ENCODE data around the gene CLRN1. TPM values are rescaled to one million over a fixed set of nuclear protein-coding genes. Genes with fewer than 3 reads are reported as not detected.
"Not testable (repeated sequence)": the region's sequence is repeated elsewhere in the genome, so short reads cannot be mapped to it uniquely, and the experiment has no call there.

Gene CLRN1, protein sequence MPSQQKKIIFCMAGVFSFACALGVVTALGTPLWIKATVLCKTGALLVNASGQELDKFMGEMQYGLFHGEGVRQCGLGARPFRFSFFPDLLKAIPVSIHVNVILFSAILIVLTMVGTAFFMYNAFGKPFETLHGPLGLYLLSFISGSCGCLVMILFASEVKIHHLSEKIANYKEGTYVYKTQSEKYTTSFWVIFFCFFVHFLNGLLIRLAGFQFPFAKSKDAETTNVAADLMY
- not detected in 2 replicates for total RNA-seq

GRCh38 chr3:150972366-150973071 is at the start of gene CLRN1:
TSS of gene CLRN1 (minus strand) at chr3:150972727. CDS start at chr3:150972708, 19 bp downstream.
- no peak for DNase-seq (ENCODE audit: extremely low read depth, low read depth, low spot score)

DNA sequence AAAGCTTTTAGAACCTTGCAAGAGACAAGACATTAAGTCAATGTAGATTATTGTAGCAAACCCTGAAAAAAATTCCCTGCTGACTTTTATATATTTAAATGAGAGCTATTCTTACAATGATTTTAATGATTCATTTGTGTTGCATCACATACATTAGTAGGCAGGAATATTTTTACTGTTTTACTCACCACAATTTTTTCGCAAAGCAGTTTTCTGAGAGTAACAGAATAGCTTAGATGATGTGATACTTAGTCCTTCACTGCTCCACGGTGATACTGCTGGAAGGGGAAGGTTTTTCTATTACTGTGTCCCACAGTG is 43.9 kb upstream of the CLRN1 start:
- DNase-seq (ENCODE audit: extremely low read depth, low read depth, low spot score) = no peak

DNA sequence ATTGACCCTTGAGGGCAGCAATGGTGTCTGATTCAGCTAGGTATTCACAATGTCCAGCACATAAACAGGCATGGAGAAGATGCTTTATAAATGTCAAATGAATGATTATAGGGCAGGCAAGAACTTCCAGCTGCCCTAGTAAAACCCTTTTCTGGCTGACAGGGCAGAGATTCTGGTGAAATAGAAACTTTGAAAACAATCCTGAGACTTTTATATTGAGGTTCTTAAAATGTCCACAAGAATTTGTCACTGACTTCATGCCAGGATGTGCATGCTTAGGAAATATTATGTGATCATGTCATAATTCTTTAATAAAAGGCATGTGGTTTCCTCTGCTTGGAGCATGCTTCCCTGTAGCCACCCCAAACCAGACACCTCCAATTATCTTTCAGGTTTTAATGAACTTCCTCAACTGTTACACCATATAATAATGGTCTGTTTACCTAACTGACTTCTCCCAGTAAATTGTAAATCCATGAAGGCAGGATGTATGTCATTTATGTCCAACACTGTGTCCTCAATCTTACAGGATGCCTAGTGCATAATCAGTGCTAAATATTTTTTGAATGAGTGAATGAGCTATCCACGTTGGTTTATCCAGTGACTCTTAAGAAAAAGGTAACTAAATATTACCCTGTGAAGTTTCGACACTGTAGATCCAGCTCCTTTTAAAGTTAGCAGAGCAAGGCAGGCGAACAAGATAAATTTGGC is 43.4 kb upstream of the CLRN1 start:
- DNase-seq (ENCODE audit: extremely low read depth, low read depth, low spot score) = no peak

DNA sequence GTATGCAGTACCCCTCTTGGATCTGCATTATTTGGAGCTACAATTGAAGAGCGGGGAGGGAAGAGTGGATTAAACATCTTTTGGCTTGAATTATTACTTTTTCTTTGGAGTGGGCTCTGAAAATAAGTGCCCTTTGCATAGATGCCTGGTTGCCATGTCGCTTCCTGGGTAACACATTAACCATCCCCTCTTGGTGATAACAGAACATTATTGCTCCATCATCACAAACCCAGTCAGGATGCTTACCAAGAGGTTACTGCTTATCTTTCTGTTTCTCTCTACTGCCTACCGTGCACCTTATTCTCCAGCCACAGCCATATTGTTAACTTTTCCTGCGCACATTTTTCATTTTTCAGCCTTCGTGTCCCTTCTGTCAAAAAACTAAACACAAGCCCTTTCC is 42.7 kb upstream of the CLRN1 start:
- DNase-seq (ENCODE audit: extremely low read depth, low read depth, low spot score) = no peak

DNA sequence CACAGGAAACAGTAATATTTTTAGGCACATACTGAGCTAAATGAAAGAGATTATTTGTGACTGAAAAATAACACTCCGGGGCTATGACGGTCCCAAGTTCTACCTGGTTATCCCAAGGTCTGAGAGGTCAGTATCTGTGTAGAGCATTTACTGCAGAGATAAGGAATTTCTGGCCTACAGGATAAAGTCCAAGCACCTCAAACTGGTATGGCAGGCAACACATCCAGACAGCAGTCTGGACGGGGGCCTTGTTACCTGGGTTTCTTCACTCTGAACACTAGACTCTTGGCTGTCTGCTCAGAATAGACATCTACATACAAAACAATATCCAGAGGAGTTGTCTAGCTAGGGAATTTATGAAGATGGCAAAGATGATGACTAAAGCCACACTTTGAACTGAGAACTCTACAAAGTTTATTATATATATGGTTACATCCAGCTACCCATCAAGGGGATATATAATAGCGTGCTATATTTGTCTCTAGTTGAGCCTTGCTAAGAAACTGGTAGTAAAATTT is 42.0 kb upstream of the CLRN1 start:
- DNase-seq (ENCODE audit: extremely low read depth, low read depth, low spot score) = no peak

DNA sequence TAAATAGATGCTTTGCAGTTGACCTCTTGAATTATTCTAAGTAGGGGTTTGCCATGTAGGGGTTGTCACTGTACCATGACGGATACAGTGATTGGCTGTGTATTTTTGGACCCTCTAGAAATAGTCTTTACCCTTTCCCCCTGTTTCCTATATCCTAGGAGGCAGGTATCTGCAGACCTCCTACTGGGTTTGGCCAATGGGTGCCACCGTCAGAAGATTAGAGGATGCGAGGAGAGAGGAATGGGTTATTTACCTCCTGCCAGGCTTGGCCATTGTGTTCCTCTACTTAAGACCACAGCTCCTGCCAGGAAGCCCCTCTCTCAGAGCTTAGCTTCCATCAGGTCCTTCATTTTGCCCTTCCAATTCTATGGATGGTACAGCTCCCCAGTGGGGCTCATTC is 40.2 kb upstream of the CLRN1 start:
- DNase-seq (ENCODE audit: extremely low read depth, low read depth, low spot score) = no peak

GRCh38 chr3:151011427-151011826 is 38.9 kb upstream of the CLRN1 start:
- DNase-seq (ENCODE audit: extremely low read depth, low read depth, low spot score) = peak; percentile 23

GRCh38 chr3:151009981-151010380 is 37.5 kb upstream of the CLRN1 start:
- no peak for DNase-seq (ENCODE audit: extremely low read depth, low read depth, low spot score)

GRCh38 chr3:151009430-151009829 is 36.9 kb upstream of the CLRN1 start:
- no peak for DNase-seq (ENCODE audit: extremely low read depth, low read depth, low spot score)

DNA sequence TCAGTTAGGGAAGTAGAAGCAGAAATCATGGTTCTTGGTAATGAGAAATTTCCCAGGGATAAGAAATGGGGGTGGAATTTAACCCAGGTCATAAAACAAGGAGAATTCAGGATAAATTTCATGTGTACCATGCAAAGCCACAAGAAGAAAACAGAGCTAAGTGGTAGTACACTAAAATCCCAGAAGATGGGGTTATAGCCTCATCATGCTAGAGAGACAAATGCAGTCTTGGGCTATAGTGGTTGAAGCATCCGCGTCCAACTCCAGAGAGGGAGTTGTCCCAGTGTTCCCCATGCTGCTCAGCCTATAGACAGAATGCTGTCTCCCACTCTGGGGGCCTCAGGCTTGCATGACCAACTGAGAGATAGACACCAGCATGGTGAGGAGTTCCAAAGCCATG is 36.2 kb upstream of the CLRN1 start:
- no peak for DNase-seq (ENCODE audit: extremely low read depth, low read depth, low spot score)

DNA sequence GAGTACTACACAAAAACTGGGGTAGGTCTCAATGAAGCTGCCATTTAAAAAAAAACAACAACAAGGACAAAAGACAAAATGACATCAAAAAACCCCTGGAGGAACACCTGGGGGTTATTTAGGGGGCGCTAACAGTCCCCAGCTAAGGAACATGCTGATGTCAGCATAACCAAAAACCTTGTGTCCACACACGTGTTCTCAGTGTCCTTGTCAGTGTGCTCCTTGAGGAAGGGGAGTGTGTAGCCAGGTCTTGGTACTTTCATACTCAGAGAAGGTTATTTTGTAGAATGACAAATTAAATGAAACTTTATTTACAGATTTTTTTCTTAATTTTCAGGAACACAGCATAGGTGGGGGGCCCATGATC is 31.2 kb upstream of the CLRN1 start:
- DNase-seq (ENCODE audit: extremely low read depth, low read depth, low spot score) = no peak

DNA sequence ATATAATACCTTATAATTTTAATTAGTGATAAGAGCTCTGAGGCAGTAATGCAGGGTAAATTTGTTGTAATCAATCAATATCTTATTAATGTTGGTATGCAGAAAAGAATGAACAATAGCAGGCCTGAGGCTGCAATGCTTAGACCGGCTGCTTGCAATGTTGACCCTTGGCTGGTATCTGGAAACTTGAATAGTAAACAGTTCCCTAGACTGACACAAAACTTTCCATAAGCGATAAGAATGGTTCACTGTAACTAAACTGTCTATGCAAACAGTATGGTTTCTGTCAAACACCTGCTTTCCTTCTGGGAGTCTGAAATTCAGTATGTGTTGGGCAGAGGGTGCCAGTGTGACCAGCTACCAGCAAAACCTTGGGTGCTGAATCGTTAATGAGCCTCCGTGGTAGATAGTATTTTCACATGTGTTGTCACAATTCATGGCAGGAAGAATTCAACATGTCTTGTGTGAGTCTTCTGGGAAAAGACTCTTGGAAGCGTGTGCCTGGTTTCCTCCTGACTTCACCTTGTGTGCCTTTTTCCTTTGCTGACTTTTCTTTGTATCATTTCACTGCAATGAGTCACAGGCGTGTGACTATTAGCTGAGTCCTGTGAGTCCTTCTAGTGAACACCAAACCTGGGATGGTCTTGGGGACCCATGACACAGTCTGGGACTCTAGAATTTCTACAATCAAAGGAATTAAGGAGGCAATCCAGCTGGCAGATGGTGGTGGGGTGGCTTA is 30.7 kb upstream of the CLRN1 start:
- no peak for DNase-seq (ENCODE audit: extremely low read depth, low read depth, low spot score)

DNA sequence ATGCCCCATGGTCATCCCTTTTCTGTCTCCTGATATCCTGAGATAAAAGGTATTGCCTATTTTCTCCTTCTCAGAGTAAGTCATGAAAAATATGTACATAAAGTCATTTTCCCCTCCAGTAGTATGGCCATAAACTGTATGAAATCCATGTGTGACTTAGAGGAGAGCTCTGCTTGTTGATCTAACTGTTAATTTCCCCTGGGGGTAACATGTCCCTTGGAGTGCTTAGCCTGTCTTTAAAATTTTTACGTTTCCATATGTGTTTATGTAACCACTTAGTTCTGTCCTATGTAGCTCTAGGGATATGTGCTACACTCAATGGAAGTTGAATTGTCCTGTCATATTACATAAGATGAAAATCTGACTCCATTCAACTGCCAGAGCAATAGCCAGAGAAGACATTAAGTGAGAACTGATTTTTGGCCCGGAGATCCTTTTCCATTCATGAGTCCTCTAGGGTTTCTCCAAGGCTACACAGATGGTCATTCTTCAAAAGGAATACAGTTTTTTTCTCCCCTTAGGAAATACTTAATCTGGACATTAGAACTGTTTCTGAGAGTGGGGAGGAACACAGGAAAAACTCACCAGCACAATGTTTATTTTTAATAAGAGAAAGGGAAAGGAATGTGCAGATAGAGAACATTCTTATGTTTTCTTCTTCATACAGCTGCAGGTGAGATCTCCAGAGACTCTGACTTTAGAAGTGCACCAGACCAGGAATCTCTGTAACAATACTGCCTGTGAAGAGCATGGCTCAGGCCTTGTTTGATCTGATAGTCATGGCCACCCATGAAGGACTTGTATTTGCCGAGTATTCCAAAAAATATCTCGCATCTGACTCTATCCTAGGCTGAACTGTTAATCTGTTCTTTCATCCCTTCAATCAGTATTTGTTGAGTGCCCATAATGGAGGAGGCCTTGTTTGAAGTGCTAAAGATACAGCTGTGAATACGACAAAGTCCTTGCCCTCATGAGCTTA is 29.8 kb upstream of the CLRN1 start:
- DNase-seq (ENCODE audit: extremely low read depth, low read depth, low spot score) = no peak

GRCh38 chr3:150998996-150999395 is 26.5 kb upstream of the CLRN1 start:
- DNase-seq (ENCODE audit: extremely low read depth, low read depth, low spot score) = no peak

GRCh38 chr3:150996731-150997130 is 24.2 kb upstream of the CLRN1 start:
- DNase-seq (ENCODE audit: extremely low read depth, low read depth, low spot score) = no peak

GRCh38 chr3:150995510-150995909 is 23.0 kb upstream of the CLRN1 start:
- no peak for DNase-seq (ENCODE audit: extremely low read depth, low read depth, low spot score)

GRCh38 chr3:150989208-150989607 is 16.7 kb upstream of the CLRN1 start:
- DNase-seq (ENCODE audit: extremely low read depth, low read depth, low spot score) = no peak

DNA sequence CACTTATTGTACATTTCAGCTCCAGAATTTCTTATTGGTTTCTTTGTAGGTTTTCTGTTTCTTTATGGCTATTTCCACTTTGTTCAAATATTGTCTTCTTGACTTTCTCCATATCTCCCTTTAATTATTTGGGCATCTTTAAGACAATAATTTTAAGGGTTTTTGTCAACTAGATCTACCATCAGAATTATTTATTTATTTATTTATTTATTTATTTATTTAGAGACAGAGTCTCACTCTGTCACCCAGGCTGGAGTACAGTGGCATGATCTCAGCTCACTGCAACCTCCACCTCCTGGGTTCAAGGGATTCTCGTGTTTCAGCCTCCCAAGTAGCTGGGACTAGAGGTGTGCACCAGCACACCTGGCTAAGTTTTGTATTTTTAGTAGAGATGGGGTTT is 15.9 kb upstream of the CLRN1 start:
- DNase-seq (ENCODE audit: extremely low read depth, low read depth, low spot score) = not testable (repeated sequence)

DNA sequence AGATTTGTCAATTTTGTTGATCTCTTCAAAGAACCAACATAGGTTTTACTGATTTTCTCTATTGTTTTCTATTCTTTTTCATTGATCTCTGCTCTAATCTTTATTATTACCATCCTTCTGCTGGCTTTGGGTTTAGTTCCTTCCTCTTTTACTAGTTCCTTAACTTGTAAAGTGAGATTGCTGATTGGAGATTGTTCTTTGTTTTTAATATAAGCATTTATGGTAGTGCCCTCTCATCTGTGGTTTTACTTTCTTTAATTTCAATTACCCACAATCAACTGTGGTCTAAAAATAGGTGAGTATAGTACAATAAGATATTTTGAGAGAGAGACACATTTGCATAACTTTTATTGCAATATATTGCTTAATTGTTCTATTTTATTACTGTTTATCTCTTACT is 13.2 kb upstream of the CLRN1 start:
- DNase-seq (ENCODE audit: extremely low read depth, low read depth, low spot score) = no peak

- no peak for DNase-seq (ENCODE audit: extremely low read depth, low read depth, low spot score)
Measured at GRCh38 chr3:150984066-150984465, 11.5 kb upstream of the CLRN1 start.

All from glomerular endothelial cell (primary cell).